CD4-positive, alpha-beta T cell treated with Interleukin-6 for 4 hours (primary cell): ENCODE measurements around the gene CNGA1.
"Not testable (repeated sequence)": the region's sequence is repeated elsewhere in the genome, so short reads cannot be mapped to it uniquely, and the experiment has no call there.

Experiments
- DNase-seq: peaks from one replicate; pipeline ENCODE4 v3.0.0-alpha.2; 2020; ENCODE audit warnings: mixed read lengths

Gene CNGA1

DNA sequence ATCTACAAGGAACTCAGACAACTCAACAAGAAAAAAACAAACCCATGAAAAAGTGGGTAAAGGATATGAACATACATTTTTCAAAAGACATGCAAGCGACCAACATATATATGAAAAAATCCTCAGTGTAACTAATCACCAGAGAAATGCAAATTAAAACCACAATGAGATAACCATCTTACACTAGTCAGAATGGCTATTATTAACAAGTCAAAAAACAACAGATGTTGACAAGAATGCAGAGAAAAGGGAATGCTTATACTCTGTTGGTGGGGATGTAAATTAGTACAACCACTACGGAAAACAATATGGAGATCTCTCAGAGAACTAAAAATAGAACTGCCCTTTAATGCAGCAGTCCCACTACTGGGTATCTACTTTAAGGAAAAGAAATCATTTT lies 12.2 kb upstream of the CNGA1 start:
- no peak for DNase-seq

DNA sequence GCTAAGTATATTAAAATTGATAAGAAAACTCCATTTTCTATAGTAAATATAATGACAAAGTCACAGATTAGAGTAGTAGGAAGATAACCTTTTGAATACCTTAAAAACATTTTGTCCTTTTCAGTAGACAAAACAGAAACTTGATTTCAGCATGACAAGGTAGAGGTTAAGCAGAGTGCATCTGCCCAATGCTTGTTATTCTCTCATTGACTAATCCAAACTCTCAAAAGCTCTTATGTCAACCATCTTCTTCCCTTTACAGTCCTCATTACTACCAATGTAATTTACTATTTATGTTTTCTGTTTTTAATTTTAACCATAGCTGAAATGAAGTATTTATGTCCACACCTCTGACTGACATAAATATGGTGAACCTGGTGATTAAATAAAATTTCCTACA lies 11.2 kb upstream of the CNGA1 start:
- DNase-seq, result no peak

DNA sequence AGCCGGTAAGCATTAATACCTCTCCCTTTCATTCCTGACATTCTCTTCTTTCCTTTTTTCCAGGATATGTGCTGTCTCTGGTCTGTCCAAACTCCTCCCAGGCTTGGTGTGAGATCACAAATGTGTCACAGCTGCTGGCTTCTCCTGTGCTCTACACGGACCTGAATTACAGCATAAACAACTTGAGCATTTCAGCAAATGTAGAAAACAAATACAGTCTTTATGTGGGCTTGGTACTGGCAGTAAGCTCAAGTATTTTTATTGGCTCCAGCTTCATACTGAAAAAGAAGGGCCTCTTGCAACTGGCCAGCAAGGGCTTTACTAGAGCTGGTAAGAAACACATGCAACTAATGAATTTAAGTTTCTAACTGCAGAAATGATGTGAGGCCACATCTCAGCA lies 8.5 kb upstream of the CNGA1 start:
- no peak for DNase-seq

DNA sequence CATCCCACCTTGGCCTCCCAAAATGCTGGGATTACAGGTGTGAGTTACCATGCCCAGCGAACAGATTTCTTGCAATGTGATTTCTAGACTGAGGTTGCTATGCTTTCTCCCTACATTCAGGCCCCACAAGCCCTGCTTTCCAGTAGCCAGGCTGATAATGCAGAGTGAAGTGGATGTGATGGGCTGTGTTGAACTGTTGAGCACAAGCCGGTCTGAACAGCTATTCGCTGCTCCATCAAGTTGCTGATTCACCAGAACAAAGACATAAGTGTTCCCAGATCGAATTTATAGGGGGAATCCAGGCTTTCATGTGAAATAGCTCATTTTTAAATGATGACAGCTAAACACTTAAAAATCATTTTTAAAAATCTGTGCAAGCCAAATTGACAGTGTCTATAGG lies 8.0 kb upstream of the CNGA1 start:
- no peak for DNase-seq

GRCh38 chr4:48022192-48022799 lies 5.8 kb upstream of the CNGA1 start:
- no peak for DNase-seq

- no peak for DNase-seq
Measured at GRCh38 chr4:48021100-48021499, 4.6 kb upstream of the CNGA1 start.

- DNase-seq, result no peak
Measured at GRCh38 chr4:48018112-48018511, 1.6 kb upstream of the CNGA1 start.

- peak; percentile 22 for DNase-seq
Measured at GRCh38 chr4:48017108-48017571, 659 bp upstream of the CNGA1 start.

- DNase-seq, result no peak
Measured at GRCh38 chr4:48015678-48016077, 803 bp downstream of the CNGA1 start.

- no peak for DNase-seq
Measured at GRCh38 chr4:48015216-48015615, 1.3 kb downstream of the CNGA1 start.

GRCh38 chr4:48012824-48013223 lies 3.7 kb downstream of the CNGA1 start:
- no peak for DNase-seq

- no peak for DNase-seq
Measured at GRCh38 chr4:48011722-48012121, 4.8 kb downstream of the CNGA1 start.

GRCh38 chr4:48010906-48011305 lies 5.6 kb downstream of the CNGA1 start:
- DNase-seq, result not testable (repeated sequence)

DNA sequence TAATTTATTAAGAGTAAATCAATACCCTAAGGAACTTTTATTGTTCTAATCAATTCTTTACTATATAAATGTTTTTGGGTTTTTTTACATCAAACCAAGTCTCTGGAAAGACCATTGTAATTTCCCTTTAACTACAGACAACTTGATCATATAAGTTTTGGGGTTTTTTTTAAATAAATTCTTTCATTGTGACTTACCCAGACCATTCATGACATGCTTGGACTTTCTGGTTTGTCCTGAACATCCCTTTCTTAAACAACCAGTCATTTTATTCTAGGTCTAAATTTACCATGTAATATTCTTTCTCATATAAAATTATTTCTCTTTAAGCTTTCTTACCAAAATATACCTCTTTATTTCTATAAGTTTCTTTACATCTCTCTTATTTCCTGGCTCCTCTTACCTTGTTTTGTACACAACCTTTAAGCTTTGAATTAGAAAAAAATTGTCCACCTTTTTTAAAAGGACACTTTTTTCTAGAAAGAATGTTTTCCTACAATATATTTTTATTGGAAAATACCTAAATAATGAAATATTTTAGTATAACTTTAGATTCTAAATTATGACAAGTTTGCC lies 8.4 kb downstream of the CNGA1 start:
- DNase-seq, result no peak

DNA sequence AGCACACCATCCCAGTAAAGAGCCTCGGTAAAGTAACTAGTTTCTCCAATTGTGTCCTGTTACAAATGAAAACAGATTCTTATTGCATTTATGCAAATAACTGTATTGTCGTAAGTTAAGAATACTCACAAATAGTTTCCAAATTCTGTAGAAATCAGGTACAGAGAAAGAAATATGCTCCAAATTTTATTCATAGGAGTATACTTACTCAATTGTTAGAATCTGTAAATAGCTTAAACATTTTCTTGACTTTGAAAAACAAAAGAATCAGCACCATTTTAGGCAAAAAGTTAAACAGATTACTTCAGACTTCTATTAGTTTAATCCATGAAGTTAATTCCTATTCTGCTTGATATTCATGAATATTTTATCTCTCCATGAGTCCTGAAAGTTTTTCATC lies 10.7 kb downstream of the CNGA1 start:
- DNase-seq, result no peak

DNA sequence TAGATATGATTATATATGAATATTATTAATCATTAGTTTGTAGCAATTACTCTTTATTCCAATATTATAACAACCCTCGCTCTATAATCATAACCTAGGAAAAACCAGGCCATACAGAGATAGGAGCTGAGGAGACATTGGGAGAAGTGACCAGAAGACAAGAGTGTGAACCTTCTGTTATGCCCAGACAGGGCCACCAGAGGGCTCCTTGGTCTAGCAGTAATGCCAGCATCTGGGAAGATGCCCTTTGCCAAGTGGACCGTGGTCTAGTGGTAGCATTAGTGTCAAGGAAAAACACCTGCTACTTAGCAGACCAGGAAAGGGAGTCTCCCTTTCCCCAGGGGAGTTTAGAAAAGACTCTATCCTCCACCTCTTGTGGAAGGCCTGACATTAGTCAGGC lies 12.9 kb downstream of the CNGA1 start:
- DNase-seq, result peak; percentile 13

DNA sequence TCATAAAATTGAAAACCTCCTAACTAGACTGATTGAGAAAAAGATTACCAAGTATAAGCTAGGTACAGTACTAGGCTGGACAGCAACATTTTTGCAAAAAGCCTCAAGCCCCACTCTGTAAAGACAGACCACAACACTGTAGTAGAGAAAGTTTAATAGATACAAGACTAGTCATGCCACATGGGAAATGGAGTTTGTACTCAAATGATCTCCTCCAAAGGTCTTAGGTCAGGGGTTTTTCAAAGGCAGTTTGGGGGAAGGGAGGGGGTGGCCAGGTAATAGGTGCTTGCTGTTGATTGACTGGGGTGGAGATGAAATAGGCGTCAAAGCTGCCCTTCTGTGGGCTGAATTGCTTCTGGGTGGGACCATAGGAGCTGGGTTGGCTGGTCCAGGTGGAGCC lies 14.2 kb downstream of the CNGA1 start:
- DNase-seq, result no peak

GRCh38 chr4:47996021-47996420 lies 20.5 kb downstream of the CNGA1 start:
- no peak for DNase-seq

DNA sequence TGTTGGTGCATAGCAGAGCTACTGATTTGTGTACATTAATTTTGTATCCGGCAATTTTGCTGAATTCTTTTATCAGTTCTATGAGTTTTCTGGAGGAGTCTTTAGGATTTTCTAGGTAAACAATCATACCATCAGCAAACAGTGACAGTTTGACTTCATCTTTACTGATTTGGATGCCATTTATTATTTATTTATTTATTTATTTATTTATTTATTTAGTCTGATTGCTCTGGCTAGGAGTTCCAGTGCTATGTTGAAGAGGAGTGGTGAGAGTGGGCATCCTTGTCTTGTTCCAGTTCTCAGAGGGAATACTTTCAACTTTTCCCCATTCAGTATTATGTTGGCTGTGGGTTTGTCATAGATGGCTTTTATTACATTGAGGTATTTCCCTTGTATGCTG lies 24.0 kb downstream of the CNGA1 start:
- DNase-seq, result not testable (repeated sequence)

DNA sequence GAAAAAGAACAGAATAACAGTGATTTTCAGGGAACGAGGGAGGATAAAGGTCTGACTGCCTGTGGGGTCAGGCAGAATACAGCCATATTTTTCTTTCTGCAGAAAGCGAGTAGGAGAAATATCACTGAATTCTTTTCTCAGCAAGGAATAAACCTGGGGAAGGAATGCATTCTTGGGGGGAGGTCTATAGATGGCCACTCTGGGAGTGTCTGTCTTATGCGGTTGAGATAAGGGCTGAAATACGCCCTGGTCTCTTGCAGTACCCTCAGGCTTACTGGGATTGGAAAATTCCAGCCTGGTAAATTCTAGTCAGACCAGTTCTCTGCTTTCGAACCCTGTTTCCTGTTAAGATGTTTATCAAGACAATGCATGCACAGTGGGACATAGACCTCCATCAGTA lies 26.3 kb downstream of the CNGA1 start:
- no peak for DNase-seq

GRCh38 chr4:47974566-47974965 lies 41.9 kb downstream of the CNGA1 start:
- no peak for DNase-seq

DNA sequence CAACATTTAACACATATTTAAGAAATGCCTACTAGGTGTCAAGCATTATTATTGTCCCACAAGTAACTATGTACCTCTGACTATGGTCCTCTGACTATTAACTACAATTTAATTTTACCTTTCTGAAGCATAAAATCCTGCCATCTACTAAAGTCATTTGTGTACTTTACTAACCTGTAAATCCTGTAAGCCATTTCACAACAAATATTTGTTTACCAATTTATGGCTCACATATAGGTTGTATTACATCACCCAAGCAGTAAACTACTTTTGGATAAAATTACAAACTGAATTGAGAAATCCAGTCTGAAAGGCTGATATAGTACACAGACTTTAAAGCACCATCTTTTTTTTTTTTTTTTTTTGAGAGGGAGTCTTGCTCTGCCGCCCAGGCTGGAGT lies 43.8 kb downstream of the CNGA1 start:
- DNase-seq, result no peak

GRCh38 chr4:47972181-47972580 lies 44.3 kb downstream of the CNGA1 start:
- DNase-seq, result no peak

- no peak for DNase-seq
Measured at GRCh38 chr4:47968847-47969246, 47.6 kb downstream of the CNGA1 start.

DNA sequence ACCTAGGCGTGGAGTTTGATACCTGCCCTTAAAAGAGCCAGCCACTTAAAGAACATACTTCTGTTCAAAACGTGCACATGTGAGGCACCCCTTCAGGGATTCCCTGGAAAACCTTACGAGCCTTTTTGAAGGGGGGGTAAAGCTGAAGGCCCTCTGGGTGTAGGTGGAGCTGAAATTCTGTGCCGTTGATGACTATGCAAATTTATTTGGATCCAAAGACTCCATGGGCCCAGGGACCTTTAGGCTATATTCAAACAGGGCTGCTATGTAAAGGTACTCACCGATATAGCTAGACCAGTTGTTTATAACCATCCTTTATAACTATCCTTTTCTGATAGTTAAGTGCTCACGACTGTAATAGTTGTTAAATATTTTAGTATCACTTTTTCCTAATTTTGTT lies 61.8 kb downstream of the CNGA1 start:
- no peak for DNase-seq
